RPMI8226 (cell line): ENCODE results near the gene CC2D1A.
"Not testable (repeated sequence)": the region's sequence is repeated elsewhere in the genome, so short reads cannot be mapped to it uniquely, and the experiment has no call there.

Source experiments
- DNase-seq: peaks from one replicate; pipeline ENCODE4 v3.0.0-alpha.2; 2015

CC2D1A gene

GRCh38 chr19:13965377-13965896, 59.4 kb downstream of the CC2D1A start:
- no peak for DNase-seq

DNA sequence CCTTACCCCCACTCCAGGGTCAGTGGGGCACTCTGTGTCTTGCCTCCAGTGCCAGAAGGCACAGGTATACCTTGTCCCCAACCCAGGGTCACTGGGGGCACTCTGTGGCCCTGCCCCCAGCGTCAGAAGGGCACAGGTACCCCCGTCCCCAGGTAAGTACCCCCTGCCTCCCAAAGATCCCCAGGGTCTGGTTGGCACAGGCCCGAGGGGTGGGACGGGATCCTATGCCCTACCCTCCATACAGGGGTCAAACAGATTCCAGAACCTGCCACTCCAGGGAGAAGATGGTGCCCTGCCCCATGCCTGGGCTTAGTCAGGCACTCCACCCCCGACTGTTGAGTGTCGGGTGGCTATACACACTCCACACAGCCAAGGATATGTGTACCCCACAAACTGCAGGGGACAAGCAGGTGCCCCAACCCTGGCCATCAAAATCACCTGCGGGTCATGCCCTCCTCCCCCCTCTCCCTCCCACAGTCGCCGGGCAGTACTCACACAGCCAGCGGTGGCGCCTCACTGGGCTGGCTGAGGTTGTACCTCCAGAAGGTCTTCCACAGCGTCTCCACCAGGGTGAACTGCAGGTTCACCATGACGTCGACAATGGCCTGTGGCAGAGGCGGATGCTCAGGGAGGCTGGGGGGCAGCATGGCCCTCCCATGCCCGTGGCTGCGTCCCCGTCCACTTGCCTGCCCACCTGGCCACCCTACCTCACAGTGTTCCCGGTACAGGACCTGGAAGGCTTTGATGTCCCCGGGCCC, 60.1 kb downstream of the CC2D1A start:
- DNase-seq = no peak

DNA sequence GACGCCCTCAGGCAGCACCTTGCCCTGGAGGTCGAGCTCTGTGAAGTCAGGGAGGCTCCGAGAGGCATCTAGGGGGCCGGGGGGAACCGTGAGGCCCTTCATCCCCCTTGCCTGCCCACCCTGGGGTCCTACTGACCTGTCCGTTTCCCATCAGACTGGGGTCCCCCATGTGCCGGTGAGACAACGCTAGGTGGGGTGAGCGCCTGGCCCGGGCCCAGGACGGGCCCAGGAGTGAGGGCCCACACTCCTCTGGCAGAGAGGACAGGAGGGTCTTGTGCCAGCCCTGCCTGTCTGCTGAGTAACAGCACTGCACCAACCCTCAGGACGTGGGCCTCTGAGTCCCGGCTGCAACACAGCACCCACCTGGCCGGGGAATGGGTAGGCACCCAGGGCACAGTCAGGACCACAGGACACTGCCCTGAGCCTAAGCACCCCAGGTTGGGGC, 60.7 kb downstream of the CC2D1A start:
- no peak for DNase-seq

GRCh38 chr19:13967206-13967605, 61.2 kb downstream of the CC2D1A start:
- DNase-seq = not testable (repeated sequence)

DNA sequence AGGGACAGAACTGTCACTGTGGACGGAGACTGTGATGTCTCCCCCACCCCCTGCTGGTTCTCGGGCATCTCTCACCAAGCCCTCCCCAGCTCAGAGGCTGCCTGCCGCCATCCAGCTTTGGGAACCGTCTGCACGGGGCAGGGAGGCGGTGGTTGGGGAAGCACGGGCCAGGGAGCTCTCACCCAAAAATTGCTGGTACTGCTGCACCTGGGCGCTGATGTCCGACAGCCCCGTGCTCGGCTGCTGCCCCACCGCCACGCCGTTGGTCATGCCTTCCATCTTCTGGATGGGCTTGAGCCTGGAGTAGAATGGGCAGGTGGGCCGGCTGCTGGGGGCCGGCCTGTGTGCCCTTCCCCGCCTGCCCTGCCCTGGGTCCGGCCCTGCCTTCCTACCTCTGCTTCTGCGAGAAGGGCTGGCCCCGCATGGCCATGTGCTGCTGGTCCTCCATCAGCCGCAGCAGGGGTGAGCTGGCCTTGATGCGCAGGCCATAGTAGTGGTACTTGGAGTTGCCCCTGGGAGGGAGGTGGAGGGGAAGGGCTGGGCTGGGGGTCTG, 62.5 kb downstream of the CC2D1A start:
- DNase-seq = no peak

GRCh38 chr19:13968999-13969398, 63.0 kb downstream of the CC2D1A start:
- DNase-seq = no peak

- no peak for DNase-seq
These were observed 63.9 kb downstream of the CC2D1A start for GRCh38 chr19:13969897-13970296.

GRCh38 chr19:13971868-13972267, 65.9 kb downstream of the CC2D1A start:
- not testable (repeated sequence) for DNase-seq

- DNase-seq = no peak
These were observed 66.6 kb downstream of the CC2D1A start for GRCh38 chr19:13972368-13973155.

DNA sequence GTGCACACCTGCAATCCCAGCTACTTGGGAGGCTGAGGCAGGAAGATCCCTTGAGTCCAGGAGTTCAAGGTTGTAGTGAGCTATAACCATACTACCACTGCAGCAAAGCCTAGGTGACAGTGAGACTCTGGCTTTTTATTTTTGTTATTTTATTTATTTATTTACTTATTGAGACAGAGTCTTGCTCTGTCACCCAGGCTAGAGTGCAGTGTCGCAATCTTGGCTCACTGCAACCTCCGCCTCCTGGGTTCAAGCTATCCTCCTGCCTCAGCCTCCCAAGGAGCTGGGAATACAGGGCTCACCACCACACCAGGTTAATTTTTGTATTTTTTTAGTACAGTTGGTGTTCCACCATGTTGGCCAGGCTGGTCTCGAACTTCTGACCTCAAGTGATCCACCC, 67.5 kb downstream of the CC2D1A start:
- not testable (repeated sequence) for DNase-seq

- DNase-seq = peak; percentile 23
These were observed 68.1 kb downstream of the CC2D1A start for GRCh38 chr19:13974073-13974472.

GRCh38 chr19:13975870-13976269, 69.9 kb downstream of the CC2D1A start:
- no peak for DNase-seq

DNA sequence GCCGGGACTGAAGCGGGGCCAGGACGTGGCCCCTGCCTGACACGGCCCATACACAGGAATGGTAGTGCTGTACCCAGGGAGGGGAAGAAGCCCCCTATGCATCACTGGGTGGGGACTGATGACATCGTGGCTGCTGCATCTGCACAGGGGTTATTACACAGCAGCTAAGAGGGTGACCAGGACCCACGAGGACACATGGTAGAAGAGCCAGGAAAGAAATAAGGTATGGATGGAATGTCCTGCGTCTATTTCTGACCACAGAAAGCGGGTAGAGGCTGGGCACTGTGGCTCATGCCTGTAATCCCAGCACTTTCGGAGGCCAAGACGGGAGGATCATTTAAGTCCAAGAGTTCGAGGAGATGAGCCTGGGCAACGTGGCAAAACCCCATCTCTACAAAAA, 70.4 kb downstream of the CC2D1A start:
- no peak for DNase-seq

DNA sequence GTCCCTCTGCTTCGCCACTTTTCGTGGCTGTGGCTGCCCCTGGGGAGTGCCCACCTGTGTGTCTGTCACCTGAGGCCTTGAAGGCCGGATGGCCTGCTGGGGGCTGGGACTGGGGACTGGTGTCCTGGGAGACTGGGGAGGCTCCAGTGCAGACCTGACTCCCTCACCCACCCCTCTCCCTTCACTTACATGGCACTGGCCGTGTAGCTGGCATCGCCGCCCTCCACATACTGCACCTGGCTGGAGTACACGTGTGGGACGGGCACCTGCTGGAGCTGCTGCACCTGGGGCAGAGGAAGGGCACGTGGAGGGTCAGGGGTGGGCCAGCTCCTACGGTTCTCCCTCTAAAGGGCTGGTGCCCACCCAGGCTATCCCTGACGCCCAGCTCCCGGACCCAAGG, 71.8 kb downstream of the CC2D1A start:
- no peak for DNase-seq

- DNase-seq = no peak
These were observed 72.6 kb downstream of the CC2D1A start for GRCh38 chr19:13978351-13979243.

DNA sequence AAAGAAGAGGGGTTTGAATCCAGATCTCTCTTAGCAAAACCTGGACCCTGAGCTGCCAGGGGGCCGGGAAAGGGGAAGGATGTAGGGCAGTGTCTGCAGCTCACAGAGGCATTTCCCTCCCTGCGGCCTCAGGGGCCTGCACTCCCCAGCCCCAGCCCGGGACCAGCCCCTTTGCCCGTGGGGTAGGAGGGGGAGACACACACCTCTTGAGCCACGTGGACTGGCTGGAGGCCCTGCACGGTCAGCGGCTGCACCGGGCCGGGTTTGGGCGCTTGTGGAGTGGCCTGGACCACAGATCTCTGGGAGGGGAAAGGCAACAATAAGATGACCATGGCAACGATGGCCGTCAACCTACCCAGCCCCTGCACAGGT, 73.2 kb downstream of the CC2D1A start:
- DNase-seq = no peak

DNA sequence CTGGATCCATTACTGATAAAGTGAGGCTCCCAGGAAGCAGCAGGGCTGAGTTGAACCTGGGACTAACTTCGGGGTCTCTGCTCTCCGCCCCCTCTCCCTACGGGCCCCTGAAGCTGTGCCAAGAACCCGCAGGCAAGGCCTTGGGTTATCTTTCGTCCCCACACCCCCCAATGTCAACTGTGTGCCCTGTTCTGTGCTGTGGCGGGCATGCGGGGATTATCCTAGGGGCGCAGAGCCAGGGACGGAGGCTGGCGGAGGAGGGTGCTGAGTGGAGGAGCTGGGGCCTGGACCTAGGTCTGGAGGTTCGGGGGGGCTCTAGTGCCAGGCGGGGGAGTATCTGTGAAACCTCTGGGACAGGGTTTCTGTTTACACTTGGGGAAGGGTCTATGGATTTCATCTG, 73.7 kb downstream of the CC2D1A start:
- DNase-seq = no peak

- DNase-seq = no peak
These were observed 74.3 kb downstream of the CC2D1A start for GRCh38 chr19:13980340-13980739.
